ENCODE measurements around the gene CNGA3.

Gene CNGA3

DNA sequence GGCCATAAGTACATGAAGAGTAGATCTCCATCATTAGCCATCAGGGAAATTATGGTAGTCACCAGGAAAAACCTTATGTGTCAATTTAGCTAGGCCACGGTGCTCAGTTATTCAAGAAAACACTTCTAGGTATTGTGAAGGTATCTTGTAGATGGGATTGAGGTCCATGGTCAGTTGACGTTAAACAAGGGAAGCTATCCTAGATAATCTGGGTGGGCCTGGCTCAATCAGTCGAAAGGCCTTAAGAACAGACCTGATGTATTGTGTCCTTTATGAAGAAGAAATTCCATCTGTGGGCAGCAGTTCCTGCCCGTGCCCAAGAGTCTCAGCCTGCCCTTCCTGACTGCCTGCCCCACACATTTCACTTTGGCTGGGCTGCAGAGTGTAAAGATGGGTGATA lies 16.7 kb upstream of the CNGA3 start:
- no peak for DNase-seq (ENCODE audit: low read depth)

DNA sequence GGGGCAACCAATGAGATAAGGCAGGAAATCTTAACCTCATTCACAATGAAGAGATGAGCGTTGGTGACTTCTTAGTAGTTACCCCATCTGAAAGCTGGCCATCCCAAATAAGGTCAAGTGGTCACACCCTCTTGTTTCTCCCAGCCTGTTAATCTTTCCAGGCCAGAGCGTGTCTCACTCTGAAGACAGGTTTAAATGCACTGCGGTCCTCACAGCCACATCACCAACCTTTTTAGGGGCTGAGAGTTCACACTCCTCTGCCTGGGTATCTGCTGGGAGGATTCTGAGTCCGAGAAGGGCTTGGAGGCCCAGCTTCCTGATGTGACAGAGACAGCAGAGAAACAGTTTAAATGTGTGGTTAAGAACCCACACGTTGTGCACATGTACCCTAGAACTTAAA lies 13.3 kb upstream of the CNGA3 start:
- no peak for DNase-seq (ENCODE audit: low read depth)

DNA sequence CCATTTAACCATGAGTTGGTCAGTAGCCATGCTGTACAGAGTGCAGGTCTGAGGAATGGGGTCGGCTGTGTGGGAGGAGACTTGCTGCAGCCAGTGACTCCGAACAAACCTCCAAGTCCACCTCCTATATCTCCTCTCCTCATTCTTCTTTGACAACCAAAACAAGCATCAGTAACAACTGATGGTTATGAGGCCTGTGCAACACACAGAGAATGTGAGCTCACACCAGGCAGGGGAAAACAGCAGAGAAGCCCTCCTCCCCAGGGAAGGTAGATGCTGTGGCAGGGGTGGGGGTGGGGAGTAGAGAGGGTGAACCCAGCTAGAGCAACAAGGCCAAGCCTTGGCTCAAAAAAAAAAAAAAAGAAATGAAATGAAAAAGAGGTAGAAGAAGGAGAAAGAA lies 12.3 kb upstream of the CNGA3 start:
- DNase-seq (ENCODE audit: low read depth): no peak

DNA sequence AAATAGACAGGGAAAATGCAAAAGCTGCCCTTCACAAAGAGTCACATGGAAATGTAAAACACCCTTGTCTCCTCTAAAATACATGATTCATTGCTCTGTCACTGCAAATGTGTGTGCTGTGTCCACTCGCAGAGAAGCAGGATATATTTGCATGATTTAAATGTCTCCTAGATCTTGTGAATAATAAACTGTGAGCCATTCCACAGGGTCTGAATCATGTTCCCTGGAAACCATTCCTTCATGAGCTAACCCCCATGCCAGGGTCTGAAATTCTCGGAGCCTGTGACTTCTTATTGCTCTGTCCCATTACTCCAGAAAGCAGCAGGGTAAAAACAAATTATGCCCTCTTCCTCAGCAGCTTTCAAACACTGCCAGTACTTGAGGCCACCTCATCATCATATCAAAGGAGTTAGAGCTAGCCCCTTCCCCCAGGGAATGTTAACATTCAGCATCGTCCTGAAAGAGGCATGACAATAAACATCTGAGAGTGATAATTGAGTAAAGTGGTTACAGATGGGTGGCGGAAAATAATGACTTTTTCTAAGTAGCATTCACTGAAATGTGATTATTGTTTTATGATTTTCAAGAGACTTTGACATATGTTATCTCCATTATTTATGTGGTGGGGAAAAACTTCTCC lies 11.7 kb upstream of the CNGA3 start:
- no peak for DNase-seq (ENCODE audit: low read depth)

- no peak for DNase-seq (ENCODE audit: low read depth)
Observed at GRCh38 chr2:98335271-98335670, 11.0 kb upstream of the CNGA3 start.

DNA sequence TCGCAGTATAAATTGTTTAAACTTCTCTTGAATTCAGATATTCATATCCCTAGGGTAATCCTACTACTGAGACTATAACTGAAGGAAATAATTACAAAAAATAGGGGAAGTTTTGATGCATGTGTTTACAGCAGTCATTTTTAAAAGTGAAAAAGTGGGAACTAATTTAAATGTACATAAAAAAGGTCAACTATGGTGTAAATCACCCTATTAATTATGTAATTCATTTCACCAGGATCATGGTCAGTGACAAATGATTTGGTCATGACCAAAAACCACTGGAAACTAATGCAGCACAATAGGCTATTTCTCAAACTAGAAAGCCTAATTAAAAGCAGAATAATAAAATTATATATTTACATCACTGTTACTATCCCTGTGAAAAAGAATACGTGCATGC lies 5.0 kb upstream of the CNGA3 start:
- DNase-seq (ENCODE audit: low read depth): no peak

GRCh38 chr2:98343285-98343684 lies 3.0 kb upstream of the CNGA3 start:
- no peak for DNase-seq (ENCODE audit: low read depth)

- no peak for DNase-seq (ENCODE audit: low read depth)
Observed at GRCh38 chr2:98347298-98348065, 1.2 kb downstream of the CNGA3 start.

DNA sequence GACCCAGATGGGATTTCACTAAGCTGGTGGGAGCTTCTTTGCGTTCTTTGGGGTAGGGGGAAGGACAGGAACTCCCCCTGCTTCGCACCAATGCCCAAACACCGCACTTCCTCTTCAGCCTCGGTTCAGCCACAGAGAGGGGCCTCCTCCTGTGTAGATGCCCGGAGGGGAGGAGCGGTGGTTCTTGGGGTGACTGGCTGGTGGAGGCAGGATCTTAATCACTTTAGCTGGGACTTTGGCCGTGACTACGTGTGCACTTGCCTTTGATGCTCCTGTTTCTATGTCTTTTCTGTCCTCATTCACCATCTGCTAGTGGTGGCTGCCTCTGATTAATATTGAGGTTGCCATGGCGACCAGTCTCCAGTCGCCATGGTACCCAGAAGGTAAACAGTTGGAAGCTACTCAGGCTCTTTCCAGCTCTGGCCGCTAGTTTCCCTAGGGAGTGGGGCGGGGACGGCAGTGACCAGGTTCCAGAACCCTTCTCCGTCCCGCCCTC lies 1.9 kb downstream of the CNGA3 start:
- no peak for DNase-seq (ENCODE audit: low read depth)

- DNase-seq (ENCODE audit: low read depth): no peak
Observed at GRCh38 chr2:98350411-98350810, 4.2 kb downstream of the CNGA3 start.

- no peak for DNase-seq (ENCODE audit: low read depth)
Observed at GRCh38 chr2:98355881-98356280, 9.6 kb downstream of the CNGA3 start.

DNA sequence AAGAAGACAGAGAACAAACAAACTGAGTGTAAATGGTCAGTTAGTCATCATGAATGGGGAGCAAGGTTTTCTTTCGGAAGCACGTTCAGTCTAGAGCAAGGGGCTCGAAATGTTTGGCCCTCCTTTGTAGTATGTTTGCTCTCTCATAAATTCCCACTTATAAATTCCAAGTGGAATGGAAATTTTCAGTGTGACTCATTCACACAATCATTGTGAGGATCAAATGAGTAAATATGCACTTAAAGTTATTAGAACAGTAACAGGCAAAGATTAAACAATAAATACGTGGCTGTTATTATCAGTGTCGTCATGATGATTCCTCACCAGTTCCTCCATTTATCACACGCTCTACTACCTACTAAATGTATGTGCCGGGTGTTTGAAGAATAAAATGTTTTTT lies 10.5 kb downstream of the CNGA3 start:
- no peak for DNase-seq (ENCODE audit: low read depth)

DNA sequence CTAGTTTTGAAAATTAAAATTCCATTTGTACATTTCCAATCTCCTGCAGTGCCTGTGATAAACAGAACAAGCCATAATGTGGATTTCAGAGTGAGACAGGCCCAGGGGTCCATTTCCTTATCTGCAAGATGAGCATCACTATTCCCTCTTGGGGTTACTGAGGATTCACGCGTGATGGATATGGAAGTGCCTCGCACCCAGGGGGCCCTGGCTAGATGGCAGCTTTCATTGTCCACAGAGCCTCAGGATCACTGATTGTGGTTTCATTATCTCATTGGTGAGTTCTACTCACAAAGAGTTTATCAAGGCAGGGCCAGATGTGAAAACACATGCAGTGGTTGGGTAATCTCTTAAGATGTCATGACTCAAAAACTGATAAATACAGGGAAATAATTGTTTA lies 11.6 kb downstream of the CNGA3 start:
- DNase-seq (ENCODE audit: low read depth): no peak

DNA sequence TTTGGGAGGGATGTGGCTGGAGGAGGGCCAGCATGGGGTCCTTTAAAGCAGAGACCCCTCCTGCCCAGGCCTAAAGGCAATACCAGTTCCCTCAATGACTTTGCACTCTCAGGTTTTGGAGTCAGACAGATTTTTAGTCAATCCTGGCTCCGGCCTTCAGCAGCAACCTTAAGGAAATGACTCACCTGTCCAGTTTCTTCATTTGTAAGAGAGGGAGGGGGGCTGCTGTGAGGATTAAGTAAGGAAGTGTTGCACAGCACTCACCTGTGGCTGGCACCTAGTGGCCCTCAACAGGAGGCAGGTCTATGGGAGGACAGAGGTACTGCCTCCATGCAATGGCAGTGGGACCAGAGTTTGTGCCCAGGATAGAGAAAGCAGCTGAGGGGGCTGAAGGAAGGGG lies 13.7 kb downstream of the CNGA3 start:
- no peak for DNase-seq (ENCODE audit: low read depth)

DNA sequence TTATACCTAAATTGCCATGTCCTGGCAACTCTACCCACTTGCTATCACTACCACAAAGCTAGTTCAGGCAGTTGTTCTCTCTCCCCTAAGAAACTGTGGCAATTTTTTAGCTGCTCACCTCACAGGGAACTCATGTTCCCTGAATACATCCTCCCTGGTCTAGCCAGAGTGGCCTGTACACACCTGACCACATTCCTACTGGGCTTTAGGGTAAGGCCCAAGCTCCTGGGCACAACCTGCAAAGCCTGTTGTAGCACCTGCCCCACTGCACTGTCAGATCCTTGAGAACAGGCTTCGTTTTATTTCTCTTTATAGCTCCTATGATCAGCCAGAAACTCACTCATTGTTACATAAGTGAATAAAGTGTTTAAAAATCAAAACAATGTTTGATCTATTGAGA lies 21.5 kb downstream of the CNGA3 start:
- no peak for DNase-seq (ENCODE audit: low read depth)

GRCh38 chr2:98369710-98370239 lies 23.5 kb downstream of the CNGA3 start:
- no peak for DNase-seq (ENCODE audit: low read depth)

- no peak for DNase-seq (ENCODE audit: low read depth)
Observed at GRCh38 chr2:98372121-98372520, 25.9 kb downstream of the CNGA3 start.

- DNase-seq (ENCODE audit: low read depth): no peak
Observed at GRCh38 chr2:98372579-98372978, 26.3 kb downstream of the CNGA3 start.

DNA sequence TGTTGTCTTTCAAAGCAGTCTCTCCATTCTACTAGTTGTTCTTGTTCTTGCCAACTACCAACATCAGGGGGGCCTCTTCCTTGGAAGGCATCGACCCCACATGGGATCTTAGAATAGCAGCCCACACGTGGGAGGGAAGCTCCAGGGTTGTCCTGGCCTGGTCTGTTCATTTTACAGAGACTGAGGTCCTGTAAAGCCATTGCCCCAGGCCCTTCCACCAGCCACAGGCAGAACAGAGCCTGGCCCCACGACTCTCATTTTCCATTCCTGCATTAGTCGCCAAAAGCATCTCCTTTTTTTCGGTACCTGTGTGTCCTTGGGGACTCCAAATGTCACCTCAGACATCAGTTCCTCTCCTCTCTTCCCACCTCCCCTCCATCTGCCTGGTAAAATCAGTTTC lies 28.0 kb downstream of the CNGA3 start:
- no peak for DNase-seq (ENCODE audit: low read depth)

GRCh38 chr2:98374958-98375570 lies 28.8 kb downstream of the CNGA3 start:
- no peak for DNase-seq (ENCODE audit: low read depth)

DNA sequence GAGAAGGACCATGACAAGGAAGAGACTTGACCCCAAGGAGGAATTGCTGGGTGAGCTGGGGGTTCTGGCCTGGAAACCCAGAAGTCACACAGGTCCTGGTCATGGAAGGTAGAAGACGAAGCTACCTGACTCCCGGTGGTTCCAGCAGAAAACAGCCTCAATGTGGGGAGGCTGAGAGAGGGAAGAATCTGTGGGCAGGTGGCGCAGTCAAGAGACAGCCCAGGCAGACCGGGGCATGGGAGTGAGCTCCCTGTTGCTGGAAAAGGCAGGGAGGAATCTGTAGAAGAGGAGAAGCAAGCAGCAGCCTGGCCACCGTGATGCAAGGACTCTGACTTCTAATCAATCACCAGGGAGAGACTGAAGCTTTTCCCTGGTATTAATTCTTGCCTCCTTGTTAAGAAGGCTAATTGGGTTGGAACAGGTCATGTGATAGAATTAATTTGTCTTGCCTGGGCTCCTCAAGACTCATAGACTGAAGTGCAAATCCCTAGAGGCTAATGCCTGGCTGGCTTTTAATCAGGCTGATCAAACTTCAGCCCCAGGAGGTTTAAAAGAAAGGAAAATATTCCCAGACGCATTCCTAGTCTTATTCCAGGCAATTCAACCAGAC lies 30.1 kb downstream of the CNGA3 start:
- no peak for DNase-seq (ENCODE audit: low read depth)

DNA sequence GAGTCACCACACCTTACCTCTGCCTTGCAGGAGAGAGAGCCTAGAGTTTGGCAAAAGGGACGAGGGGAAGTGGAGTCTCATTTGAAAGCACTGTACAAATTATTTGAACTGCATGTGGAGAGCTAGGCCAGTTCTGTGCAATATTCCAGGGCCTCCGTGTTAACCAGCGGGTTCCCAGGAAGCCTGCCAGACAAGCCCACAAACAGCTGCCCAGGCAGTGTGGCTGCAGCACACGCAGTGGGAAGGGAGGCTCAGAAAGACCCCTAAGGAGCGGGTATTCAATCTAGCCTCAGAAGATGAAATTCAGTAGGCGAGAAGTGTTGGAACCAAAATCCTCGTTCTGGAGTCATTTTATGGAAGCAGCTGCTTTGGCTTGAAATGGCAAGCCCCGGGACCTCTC lies 30.7 kb downstream of the CNGA3 start:
- DNase-seq (ENCODE audit: low read depth): no peak

GRCh38 chr2:98377544-98377943 lies 31.3 kb downstream of the CNGA3 start:
- DNase-seq (ENCODE audit: low read depth): no peak

Measured in stimulated activated CD8-positive, alpha-beta memory T cell treated with anti-CD3 and anti-CD28 coated beads, Interleukin-15, amount 100 ng/mL, for 24 hours (primary cell).